NCI-H2196 (cell line): ENCODE data around the gene ZDHHC18.
"Not testable (repeated sequence)": the region's sequence is repeated elsewhere in the genome, so short reads cannot be mapped to it uniquely, and the experiment has no call there.

ENCODE experiments used
- DNase-seq: peaks from one replicate; lab custom pipeline; 2025; ENCODE audit not compliant: unreplicated experiment; lab: John Stamatoyannopoulos, UW

ZDHHC18 gene

DNA sequence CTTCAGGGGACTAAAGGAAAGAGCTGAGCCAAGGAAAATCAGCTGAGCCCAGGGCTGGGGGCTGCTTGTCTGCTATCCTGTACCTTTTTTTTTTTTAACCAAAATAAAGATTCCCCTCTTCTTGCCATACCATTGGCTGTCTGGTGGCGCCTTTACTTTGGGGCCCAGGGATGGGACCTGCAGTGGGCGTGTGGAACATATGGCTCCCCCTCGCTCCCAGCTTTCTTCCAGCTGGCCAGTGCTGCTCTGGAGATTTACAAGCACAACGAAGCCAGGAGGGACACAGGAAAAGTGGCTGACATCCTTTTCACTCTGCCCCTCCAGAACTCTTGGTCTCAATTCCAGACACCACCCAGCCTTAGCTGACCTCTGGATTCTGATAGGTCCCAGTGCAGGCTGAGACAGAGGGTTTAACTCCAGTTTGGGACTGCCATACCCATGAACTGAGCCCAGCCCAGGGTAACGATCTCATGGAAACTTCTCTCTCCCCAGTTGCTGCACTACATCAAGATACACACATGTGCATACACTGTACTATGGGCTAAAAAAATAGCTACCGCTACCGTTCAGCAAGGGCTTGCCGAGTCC lies 31.1 kb downstream of the ZDHHC18 start:
- no peak for DNase-seq

DNA sequence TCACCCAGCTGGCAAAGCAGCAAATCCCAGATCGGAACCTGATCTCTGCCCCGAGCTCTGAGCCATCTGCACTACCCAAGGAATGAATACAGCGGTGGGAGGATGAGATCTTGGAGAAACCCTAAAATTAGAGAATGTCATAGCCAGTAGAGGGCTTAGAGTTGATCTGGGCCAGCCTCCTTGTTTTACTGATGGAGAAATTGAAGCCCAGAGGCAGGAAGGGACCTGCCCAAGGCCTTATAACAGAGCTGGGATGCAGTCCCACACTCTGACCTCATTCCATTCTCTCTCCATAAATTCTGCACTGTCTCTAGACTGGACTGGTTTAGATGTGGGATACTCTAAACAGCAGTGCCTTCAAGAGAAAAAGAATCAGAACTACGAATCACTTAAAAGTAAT lies 31.7 kb downstream of the ZDHHC18 start:
- DNase-seq: no peak

DNA sequence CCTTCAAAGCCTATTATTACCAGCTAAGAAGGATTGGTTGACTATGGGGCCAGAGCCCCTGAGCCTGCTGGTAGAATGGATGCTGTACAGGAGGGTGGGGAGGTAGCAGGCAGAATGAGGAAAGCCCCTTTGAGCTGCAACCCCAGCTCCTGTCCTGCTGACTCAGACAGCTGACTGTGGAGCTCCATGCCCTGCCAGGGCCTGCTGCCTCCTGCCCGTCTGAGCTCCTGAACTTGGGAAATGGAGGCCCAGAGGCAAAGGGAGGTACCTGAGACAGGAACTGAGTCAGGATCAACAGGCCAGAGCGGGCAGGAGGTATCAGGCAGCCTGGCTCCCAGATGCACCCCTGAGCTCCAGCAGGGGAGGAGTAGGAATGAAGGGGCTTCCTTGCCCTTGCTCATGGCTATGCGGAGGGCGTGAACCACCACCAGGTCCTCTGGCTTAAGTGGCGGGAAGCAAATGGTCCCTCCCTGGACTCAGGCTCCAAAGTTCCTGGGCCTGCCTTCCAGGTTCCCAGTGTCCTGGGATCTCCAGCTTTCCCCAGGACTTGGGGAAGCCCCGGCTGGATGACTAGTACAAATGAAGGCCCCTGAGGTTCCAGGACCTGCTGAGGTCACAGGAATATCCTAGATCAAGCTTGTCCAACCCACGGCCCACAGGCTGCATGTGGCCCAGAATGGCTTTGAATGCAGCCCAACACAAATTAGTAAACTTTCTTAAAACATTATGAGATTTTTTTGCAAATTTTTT lies 32.6 kb downstream of the ZDHHC18 start:
- no peak for DNase-seq

DNA sequence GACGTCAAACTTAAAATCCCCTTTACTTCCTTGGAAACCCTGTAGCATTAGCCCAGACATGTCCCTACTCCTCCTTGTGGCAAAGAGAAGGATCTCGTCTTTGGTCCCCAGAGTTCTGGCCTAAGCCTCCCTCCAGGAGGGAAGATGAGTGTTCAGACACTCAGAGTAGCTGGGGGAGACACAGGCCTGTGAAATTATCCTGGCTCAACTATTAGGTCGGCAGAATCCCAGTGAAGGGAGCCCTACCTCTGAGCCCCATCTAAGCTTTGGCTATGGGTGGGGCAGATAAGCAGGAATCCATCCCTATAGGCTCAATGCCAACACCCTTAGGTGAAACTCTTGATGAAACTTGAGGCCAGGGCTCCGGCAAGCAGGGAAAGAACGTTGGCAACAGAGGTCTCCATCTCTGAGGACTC lies 34.8 kb downstream of the ZDHHC18 start:
- DNase-seq: no peak

DNA sequence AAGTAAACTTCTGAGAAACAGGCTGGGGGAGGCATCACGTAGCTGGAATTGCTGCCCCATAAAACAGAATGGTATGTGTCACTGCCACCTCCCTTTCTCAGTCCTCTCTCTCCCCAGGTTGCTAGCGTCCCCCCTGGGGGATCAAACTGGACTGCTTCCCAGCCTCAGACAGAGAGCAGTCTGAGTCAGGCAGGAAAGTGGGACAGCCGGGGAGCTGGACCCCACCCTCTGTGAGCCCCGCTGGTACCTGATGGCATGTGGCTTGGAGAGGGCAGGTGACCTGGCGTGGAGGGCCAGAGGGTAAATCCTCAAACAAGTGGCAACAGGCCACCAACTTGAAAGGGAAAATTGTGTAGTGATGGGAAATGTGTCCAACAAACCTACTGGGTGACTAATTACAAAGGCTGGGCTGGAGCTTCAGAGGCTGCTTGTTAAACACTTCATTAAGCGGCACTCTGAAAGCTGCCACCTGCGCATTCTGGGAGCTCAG lies 35.4 kb downstream of the ZDHHC18 start:
- DNase-seq: no peak

DNA sequence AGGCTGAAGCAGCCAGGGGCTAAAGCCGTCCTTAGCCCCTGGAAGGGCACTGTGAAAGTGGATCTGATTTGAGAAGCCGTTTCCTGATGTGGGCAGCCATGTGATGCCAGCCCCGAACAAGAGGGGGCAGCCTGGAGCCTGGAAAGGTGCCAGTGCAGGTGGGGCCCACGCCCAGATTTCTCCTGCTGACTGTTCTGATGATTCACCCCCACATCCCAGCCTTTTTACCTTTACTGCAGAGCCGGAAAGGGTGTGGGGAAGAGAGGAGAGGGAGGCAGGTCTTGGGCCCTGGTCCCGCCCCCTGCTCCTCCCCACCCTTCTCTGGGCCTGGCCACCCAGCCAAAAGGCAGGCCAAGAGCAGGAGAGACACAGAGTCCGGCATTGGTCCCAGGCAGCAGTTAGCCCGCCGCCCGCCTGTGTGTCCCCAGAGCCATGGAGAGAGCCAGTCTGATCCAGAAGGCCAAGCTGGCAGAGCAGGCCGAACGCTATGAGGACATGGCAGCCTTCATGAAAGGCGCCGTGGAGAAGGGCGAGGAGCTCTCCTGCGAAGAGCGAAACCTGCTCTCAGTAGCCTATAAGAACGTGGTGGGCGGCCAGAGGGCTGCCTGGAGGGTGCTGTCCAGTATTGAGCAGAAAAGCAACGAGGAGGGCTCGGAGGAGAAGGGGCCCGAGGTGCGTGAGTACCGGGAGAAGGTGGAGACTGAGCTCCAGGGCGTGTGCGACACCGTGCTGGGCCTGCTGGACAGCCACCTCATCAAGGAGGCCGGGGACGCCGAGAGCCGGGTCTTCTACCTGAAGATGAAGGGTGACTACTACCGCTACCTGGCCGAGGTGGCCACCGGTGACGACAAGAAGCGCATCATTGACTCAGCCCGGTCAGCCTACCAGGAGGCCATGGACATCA lies 36.5 kb downstream of the ZDHHC18 start, which contains the start of gene SFN:
Gene SFN (plus strand): TSS at position 369 of the 904 bp plus-strand sequence. CDS start 64 bp downstream, at position 433.
- peak; percentile 95 for DNase-seq

DNA sequence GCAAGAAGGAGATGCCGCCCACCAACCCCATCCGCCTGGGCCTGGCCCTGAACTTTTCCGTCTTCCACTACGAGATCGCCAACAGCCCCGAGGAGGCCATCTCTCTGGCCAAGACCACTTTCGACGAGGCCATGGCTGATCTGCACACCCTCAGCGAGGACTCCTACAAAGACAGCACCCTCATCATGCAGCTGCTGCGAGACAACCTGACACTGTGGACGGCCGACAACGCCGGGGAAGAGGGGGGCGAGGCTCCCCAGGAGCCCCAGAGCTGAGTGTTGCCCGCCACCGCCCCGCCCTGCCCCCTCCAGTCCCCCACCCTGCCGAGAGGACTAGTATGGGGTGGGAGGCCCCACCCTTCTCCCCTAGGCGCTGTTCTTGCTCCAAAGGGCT lies 37.2 kb downstream of the ZDHHC18 start:
- no peak for DNase-seq

DNA sequence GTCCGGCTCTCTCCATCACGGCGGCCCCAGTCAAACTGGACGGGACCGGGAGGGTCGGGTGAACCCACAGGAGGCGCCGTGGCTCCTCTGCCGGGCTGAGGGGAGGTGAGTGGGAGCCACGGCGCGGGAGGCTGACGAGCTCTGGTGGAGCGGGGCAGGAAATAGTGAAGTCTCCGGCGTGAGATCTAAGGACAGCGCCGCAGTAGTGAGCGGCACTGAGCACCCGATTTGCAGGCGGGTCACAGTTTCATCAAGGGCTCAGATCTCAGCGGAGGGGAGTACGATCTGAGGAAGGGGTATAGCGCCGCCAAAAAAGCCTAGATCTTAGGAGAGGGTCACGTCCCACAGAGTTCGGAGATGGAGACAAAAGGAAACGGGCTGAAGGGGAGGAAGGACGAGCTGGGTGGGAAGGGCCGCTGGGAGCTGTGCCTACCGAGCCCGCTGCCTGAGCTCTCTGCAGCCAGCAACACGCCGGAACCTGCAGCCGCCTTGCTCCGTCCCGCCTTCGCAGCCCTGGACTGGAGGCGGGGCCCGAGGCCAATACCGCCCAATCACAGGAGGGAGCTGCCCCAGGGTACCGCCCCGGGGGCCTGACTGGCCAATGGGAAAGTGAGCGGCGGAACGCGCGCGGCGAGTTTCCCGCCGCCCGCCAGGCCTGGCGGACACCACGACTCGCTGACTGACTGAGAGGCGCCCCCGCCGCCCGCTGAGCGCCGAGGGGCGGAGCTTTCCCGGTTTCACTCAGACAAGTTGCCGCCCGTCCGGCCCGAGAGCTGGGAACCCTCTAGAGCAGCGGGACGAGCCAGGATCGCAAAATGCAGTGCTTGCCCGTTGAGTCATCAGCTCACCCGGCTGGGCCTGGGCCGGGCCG lies 38.4 kb downstream of the ZDHHC18 start:
- peak; percentile 98 for DNase-seq

DNA sequence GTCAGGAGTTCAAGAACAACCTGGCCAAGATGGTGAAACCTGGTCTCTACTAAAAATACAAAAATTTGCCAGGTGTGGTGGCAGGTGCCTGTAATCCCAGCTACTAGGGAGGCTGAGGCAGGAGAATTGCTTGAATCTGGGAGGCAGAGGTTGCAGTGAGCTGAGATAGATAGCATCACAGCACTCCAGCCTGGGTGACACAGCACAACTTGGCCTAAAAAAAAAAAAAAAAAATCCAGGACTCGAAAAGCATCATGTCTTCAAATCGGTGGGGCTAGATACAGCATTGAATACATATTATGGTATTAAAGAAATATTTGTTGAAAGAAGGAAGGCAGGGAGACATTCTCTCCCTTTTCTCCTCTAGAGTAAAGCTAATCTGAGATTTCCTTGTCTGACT lies 46.6 kb downstream of the ZDHHC18 start:
- DNase-seq: not testable (repeated sequence)

DNA sequence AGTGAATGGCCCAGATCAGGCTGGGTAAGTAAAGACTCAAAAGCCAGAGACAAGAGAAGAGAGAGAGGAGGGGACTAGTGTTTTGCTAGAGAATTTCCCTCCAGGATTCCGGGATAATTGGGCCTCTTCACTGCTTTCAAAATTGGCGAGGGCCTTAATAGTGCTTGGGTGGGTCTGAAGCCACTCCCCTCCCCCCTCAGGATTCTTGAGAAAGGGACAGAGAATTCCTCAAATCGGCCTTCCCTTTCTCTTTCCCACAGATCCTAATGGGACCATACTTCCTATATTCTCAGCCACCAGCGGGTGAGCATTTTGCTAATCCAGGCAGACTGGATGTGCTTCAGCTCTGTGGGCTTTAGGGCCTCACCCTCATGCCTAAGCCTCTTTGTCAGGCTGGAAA lies 48.4 kb downstream of the ZDHHC18 start:
- DNase-seq: no peak

DNA sequence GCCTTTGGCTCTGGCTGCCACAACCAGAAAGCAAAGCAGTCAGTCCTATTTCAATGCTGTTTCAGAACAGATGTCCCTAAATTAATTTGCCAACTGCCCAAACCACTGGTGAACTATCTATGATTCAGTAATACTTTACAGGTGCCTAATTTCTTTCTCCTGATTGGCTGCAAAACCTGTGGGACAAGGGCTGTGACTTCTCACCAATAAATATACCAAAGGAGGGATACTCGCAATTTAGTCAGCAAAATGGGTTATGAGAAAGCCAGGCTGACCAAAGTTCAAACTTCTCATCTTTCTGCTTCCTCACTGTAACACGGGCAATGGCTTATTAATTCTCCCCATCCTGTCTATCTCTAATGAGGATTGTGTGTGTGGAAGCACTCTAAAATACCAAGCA lies 50.8 kb downstream of the ZDHHC18 start:
- DNase-seq: no peak

DNA sequence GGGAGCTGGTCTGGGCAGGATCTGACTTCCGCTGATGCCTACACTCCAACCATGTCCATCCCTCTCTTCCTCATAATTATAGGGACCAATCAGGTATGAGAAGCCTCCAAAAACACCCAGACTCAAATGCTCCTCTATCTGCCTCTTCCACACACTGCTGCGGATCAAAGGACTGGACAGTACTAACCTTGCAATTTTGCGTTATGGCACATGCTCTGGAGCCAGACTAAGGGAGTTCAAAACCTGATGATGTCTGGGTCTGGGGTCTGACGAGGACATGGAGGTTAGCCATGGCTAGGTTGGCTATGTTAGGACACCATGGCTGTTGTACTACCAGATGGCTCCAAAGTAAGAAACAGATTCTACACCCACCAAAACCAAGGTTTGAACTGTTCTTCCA lies 53.3 kb downstream of the ZDHHC18 start:
- DNase-seq: no peak

DNA sequence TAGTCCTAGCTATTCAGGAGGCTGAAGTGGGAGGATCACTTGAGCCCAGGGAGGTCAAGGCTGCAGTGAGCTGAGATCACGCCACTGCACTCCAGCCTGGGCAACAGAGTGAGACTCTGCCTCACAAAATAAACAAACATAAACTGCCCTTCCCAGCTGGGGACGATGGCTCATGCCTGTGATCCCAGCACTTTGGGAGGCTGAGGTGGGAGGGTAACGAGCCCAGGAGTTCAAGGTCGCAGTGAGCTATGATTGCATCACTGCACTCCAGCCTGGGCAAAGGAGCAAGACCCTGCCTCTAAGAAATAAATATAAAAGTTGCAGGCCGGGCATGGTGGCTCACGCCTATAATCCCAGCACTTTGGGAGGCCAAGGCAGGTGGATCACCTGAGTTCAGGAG lies 55.1 kb downstream of the ZDHHC18 start:
- DNase-seq: not testable (repeated sequence)

DNA sequence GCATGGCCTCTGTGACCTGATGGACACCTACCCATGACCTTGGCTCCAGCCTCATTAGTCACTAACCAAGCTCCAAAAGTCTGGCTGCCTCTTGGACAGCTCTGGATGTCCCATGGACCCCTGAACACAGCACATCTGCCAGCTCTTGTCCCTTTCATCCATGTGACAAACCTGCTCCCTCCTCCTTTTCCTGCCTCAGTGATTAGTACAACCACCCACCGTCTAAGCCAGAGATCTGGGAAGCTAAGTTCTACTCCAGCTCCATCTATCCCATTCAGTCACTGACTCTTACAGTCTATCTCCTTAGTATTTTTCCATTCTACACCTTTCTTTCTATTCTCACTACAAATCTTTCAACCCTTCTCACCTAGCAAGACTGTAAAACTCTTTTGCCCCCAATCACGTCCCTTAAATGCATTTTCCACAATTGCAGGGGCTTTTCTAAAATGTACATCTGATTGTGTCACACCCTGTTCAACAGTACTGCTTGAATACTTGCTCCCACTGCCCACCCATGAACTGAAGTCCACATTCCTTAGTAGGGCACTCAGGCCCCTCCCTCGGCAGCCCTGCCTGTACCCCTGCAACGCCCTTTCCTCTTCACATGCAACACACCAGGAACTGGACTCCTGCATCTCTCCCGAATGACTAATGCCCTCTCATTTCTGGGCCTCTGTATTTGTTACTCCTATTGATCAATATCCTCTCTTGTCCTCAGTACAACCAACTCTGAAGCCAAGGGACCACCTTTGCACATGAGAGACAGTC lies 56.4 kb downstream of the ZDHHC18 start:
- no peak for DNase-seq

DNA sequence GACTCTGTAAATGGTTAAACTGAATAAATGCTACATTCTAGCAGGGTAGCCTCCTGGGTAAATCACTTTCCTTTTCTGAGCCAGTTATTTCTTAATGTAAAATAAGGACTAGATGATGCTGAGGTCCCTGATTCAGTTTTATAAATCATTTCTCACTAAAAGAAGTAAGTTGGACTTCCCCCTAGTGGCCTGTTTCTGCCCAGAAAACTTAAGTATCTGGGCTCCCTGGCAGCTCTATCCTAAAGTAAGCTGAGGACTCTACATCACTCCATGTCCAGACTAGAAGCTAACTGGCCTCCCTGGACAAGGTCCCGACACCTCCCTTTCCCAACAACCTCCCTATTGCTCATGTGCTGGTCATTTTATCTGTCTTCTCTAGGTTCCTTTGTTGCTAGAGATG lies 60.6 kb downstream of the ZDHHC18 start:
- peak; percentile 40 for DNase-seq

DNA sequence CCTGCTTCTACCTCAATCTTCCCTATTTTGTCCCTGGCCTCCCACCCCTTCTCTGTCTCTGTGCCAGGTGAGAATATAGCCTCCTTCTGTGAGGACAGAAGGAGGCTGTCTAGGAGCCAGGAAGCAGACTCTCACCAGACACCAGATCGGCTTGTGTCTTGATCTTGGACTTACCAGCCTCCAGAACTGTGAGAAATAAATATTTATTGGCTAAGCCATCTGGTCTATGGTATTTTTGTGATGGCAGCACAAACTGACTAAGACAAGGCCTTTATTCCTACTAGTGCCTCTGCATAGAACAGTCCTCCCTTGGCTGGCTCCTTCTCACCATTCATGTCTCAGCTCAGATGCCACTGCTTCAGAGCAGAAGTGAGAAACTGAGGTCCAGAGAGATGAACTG lies 61.7 kb downstream of the ZDHHC18 start:
- no peak for DNase-seq

DNA sequence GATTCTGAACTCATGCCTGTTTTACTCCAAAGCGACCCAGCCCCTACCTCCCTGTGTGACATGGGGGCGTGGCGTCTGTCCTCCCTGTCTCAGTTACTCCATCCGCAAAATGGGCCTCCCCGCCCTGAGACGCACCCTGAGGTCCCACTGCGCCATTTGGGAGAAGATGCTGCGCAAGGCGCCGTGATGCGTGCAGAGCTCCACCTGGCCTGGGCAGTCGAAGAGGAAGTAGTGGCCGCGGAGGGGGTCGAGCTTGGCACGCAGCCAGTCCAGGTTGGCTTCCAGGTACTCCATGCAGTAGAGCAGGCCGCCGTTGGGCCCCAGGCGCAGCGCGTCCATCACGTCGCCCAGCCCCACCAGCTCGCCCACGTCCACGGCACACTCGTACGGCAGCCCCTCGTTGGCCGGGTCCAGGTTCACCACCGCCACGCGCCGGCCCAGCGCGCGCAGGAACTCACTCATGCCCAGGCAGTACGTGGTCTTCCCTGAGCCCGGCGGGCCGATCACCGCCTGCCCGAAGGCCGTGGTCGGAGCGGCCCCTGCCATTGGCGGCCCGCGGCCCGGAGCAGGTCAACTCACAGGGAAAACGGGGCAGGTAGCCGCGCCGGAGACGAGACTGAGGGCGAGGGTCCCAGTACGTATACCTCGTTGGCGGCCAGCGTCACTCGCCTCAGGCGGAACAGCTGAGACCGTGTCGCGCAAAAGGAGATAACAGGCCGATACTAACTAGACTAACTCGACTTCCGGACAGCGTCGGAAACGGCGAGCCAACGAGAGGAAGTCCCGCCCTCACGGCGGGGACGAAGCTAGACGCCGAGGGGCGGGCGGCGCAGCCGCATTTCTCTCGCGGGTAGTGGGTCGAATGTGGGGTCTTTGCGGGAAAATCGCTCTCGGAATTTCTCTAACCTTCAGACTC lies 63.3 kb downstream of the ZDHHC18 start, which contains the start of gene GPN2:
Gene GPN2 (minus strand): TSS at position 733 of the 916 bp plus-strand sequence. CDS start 187 bp downstream, at position 546.
- peak; percentile 78 for DNase-seq

DNA sequence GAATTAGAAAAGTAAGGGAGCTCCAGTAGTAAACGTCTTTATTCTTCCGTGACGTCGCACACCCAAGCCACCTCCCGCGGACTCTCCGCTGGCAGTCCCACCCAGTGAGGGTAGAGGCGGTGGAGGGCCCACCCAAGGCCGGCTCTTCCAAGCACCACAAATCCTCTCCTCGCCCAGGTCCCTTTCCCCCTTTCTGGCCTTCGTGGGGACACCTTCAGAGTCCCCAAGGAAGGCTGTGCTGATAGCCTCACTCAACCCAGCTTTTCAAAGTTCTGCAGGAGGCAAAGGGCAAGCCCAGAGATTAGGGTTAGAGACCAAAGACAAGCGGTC lies 63.9 kb downstream of the ZDHHC18 start:
- DNase-seq: no peak

DNA sequence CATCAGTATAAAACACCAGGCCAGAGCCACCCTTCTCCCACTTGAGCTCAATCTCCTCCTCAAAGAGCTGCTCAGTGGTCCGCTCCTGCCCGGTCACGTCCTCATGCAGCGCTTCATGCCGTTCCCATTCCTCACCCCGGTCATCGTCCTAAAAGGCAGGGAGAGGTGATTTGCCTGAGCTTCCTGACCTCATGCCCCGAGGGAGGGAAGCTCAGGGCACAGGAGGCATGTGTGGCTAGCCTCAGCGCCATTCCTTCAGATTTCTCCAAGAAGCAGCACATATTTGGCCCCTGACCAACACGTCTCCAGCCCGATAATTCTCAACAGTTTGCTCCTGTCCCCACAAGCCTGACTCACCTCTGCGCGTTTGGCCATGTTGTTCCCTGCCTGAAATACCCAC lies 67.8 kb downstream of the ZDHHC18 start:
- no peak for DNase-seq
